ENCODE data around the gene OR5AR1.

GRCh38 chr11:56663386-56663785, at the start of gene OR5AR1:
- TF ChIP-seq CTCF (IDR thresholded peaks at IDR 0.05; ENCODE audit: low read depth, low read length, poor library complexity, severe bottlenecking) (no peak), EZH2phosphoT487 (IDR thresholded peaks at IDR 0.05; ENCODE audit: borderline replicate concordance, low read length) (no peak)
